VCaP (cell line): Measurements from ENCODE around the gene TBC1D22A.

ENCODE experiments used
- H3K27ac ChIP-seq: fragments of 450-650 bp; 2 replicates; pipeline ENCODE4 v1.5.1; 2017
- CTCF ChIP-seq: fragments of 450-650 bp; conservative IDR thresholded peaks from 2 replicates; pipeline ENCODE4 v1.5.1; 2017; ENCODE audit warnings: mild to moderate bottlenecking, moderate library complexity

Gene TBC1D22A

GRCh38 chr22:47196166-47196849 is 433.9 kb downstream of the TBC1D22A start:
- TF ChIP-seq CTCF = no peak
- no peak overlapping the region for H3K27ac ChIP-seq

- TF ChIP-seq CTCF = no peak
- H3K27ac ChIP-seq = no peak overlapping the region
Observed at GRCh38 chr22:47196881-47197772, 434.7 kb downstream of the TBC1D22A start.

- H3K27ac ChIP-seq = no peak overlapping the region
- TF ChIP-seq CTCF = no peak
Observed at GRCh38 chr22:47197773-47198500, 435.5 kb downstream of the TBC1D22A start.

- no peak for TF ChIP-seq CTCF
- H3K27ac ChIP-seq = no peak overlapping the region
Observed at GRCh38 chr22:47198801-47199251, 436.4 kb downstream of the TBC1D22A start.

- no peak for TF ChIP-seq CTCF
- H3K27ac ChIP-seq = no peak overlapping the region
Observed at GRCh38 chr22:47199261-47199978, 437.0 kb downstream of the TBC1D22A start.

- H3K27ac ChIP-seq = no peak overlapping the region
- no peak for TF ChIP-seq CTCF
Observed at GRCh38 chr22:47199979-47200272, 437.5 kb downstream of the TBC1D22A start.
